SK-N-SH (cell line): ENCODE results near the gene AP2A1. TPM values are rescaled to one million over a fixed set of nuclear protein-coding genes. Genes with fewer than 3 reads are reported as not detected.

Source experiments
- CTCF ChIA-PET: fragments of 300-600, 350-600 bp; formaldehyde crosslinking; extraction: SDS; loops from one replicate; lab custom pipeline; 2021; lab: Yijun Ruan, JAX
- POLR2A ChIA-PET: fragments of 350-600 bp; sonication (Branson Sonifier 250); formaldehyde crosslinking; extraction: SDS; loops from one replicate; lab custom pipeline; 2020; ENCODE audit warnings: antibody characterized with exemption, inconsistent platforms; lab: Yijun Ruan, JAX
- DNase-seq: peaks from one replicate; pipeline ENCODE4 v3.0.0; 2012
- H2AFZ ChIP-seq: fragments of 200-600 bp; sonication (generic); 2 replicates; pipeline ENCODE4 v1.8.1; 2016; ENCODE audit warnings: antibody characterized with exemption, mild to moderate bottlenecking, low read depth
- H3F3A ChIP-seq: fragments of 200-600 bp; sonication (generic); replicated peaks from 2 replicates; pipeline ENCODE3; 2016; ENCODE audit warnings: antibody characterized with exemption, mild to moderate bottlenecking; ENCODE audit not compliant: insufficient read depth
- H3K27ac ChIP-seq, 2 experiments: fragments of 200-500 bp in 1 of 2; fragments of 200-600 bp in 1 of 2; sonication (Bioruptor generic) in 1 of 2; sonication (generic), shearing (Covaris generic) in 1 of 2; 2 replicates each; pipeline versions ENCODE4 v1.5.1 to v1.6.1; 2014 to 2016; ENCODE audit warnings: low read depth in 2 of 2, inconsistent platforms in 1 of 2, low read length in 1 of 2, mild to moderate bottlenecking in 1 of 2, mixed read lengths in 1 of 2
- H3K27me3 ChIP-seq: fragments of 200-600 bp; sonication (generic), shearing (Covaris generic); 2 replicates; pipeline ENCODE4 v1.6.1; 2016; ENCODE audit warnings: mixed run types; ENCODE audit not compliant: insufficient read depth
- H3K36me3 ChIP-seq, 2 experiments: fragments of 200-500 bp in 1 of 2; fragments of 200-600 bp in 1 of 2; sonication (Bioruptor generic) in 1 of 2; sonication (generic) in 1 of 2; replicated peaks in 1 of 2; 2 replicates each; pipeline versions ENCODE3 to v1.5.1; 2014 to 2016; ENCODE audit warnings: low read length in 1 of 2, mild to moderate bottlenecking in 1 of 2; ENCODE audit not compliant: insufficient read depth in 2 of 2, control insufficient read depth in 1 of 2
- H3K4me1 ChIP-seq, 2 experiments: fragments of 200-500 bp in 1 of 2; fragments of 200-600 bp in 1 of 2; sonication (Bioruptor generic) in 1 of 2; sonication (generic), shearing (Covaris generic) in 1 of 2; 2 replicates each; pipeline versions ENCODE4 v1.5.1 to v1.6.1; 2014 to 2016; ENCODE audit warnings: low read depth in 1 of 2, low read length in 1 of 2, mixed run types in 1 of 2; ENCODE audit not compliant: insufficient read depth in 2 of 2, control insufficient read depth in 1 of 2
- H3K4me2 ChIP-seq: fragments of 200-600 bp; sonication (generic), shearing (Covaris generic); 2 replicates; pipeline ENCODE4 v1.6.1; 2017; ENCODE audit warnings: mixed run types
- H3K4me3 ChIP-seq, 2 experiments: fragments of 200-500 bp in 1 of 2; fragments of 200-600 bp in 1 of 2; sonication (Bioruptor generic) in 1 of 2; sonication (generic), shearing (Covaris generic) in 1 of 2; 2 replicates each; pipeline versions ENCODE4 v1.5.1 to v1.8.1; 2014 to 2016; ENCODE audit warnings: low read depth in 2 of 2, inconsistent platforms in 1 of 2, low read length in 1 of 2, mild to moderate bottlenecking in 1 of 2, mixed read lengths in 1 of 2, moderate library complexity in 1 of 2
- H3K79me2 ChIP-seq: fragments of 200-600 bp; sonication (generic); 2 replicates; pipeline ENCODE4 v1.8.1; 2017; ENCODE audit warnings: mild to moderate bottlenecking; ENCODE audit not compliant: insufficient read depth
- H3K9ac ChIP-seq: fragments of 200-600 bp; sonication (generic); 2 replicates; pipeline ENCODE4 v1.6.1; 2017; ENCODE audit warnings: mixed run types
- H3K9me2 ChIP-seq: fragments of 200-600 bp; sonication (generic); 2 replicates; pipeline ENCODE4 v1.6.1; 2017; ENCODE audit warnings: mixed run types
- H3K9me3 ChIP-seq: fragments of 200-600 bp; sonication (generic); 2 replicates; pipeline ENCODE4 v1.6.1; 2017; ENCODE audit warnings: mixed run types, mild to moderate bottlenecking, moderate library complexity
- H4K20me1 ChIP-seq: fragments of 200-600 bp; sonication (generic); 2 replicates; pipeline ENCODE4 v1.6.1; 2017; ENCODE audit warnings: mild to moderate bottlenecking, mixed run types; ENCODE audit not compliant: insufficient read depth
- ELF1 ChIP-seq: IDR thresholded peaks from 2 replicates; pipeline ENCODE4 v1.4.0; 2012
- EP300 ChIP-seq, 2 experiments: IDR thresholded peaks; 2 replicates each; pipeline versions ENCODE4 v1.4.0 to v1.6.1; 2012; ENCODE audit warnings: borderline replicate concordance in 1 of 2, low read depth in 1 of 2, low read length in 1 of 2
- FOSL2 ChIP-seq: IDR thresholded peaks from 2 replicates; pipeline ENCODE4 v1.4.0; 2012; ENCODE audit warnings: low read depth, mild to moderate bottlenecking, moderate library complexity, borderline replicate concordance
- GATA2 ChIP-seq: sonication (generic); formaldehyde crosslinking; IDR thresholded peaks from 2 replicates; pipeline ENCODE4 v1.5.0; 2020; ENCODE audit warnings: mild to moderate bottlenecking, missing genetic modification reagents
- IRF3 ChIP-seq: fragments of 150-350 bp; IDR thresholded peaks from 2 replicates; pipeline ENCODE4 v1.6.1; 2016; ENCODE audit warnings: mild to moderate bottlenecking, low read depth, low read length
- JUND ChIP-seq: IDR thresholded peaks from 2 replicates; pipeline ENCODE4 v1.4.0; 2012
- NFIC ChIP-seq: IDR thresholded peaks from 2 replicates; pipeline ENCODE4 v1.4.0; 2012; ENCODE audit warnings: borderline replicate concordance
- PBX3 ChIP-seq: IDR thresholded peaks from 2 replicates; pipeline ENCODE4; 2012
- POLR2AphosphoS5 ChIP-seq: IDR thresholded peaks from 2 replicates; pipeline ENCODE4 v1.6.1; 2012; ENCODE audit warnings: low read depth, low read length
- REST ChIP-seq: IDR thresholded peaks from 2 replicates; pipeline ENCODE4 v1.6.1; 2012; ENCODE audit warnings: mild to moderate bottlenecking, low read depth, low read length, moderate library complexity
- RFX5 ChIP-seq: IDR thresholded peaks from 2 replicates; pipeline ENCODE4 v1.6.1; 2012; ENCODE audit warnings: mild to moderate bottlenecking, improper control_type of control experiment, low read length
- RXRA ChIP-seq: IDR thresholded peaks from 2 replicates; pipeline ENCODE4 v1.4.0; 2012; ENCODE audit warnings: low read depth, mild to moderate bottlenecking, borderline replicate concordance
- SIN3A ChIP-seq: IDR thresholded peaks from 2 replicates; pipeline ENCODE4 v1.6.1; 2012; ENCODE audit warnings: low read depth, mild to moderate bottlenecking, low read length, moderate library complexity, borderline replicate concordance
- SMC3 ChIP-seq: IDR thresholded peaks from 2 replicates; pipeline ENCODE4 v1.6.1; 2012; ENCODE audit warnings: low read depth, low read length, improper control_type of control experiment
- USF1 ChIP-seq: IDR thresholded peaks from 2 replicates; pipeline ENCODE4 v1.4.0; 2012; ENCODE audit warnings: low read depth, borderline replicate concordance
- YY1 ChIP-seq: IDR thresholded peaks from 2 replicates; pipeline ENCODE4 v1.4.0; 2012; ENCODE audit warnings: low read depth, mild to moderate bottlenecking
- ZBTB33 ChIP-seq: IDR thresholded peaks from 2 replicates; pipeline ENCODE4 v1.4.0; 2012; ENCODE audit warnings: low read depth, borderline replicate concordance
- WGBS: methylation state at CpG from one replicate; pipeline ENCODE4 v1.1.6; 2017; ENCODE audit warnings: low lambda C conversion rate; 5-methylcytosine and 5-hydroxymethylcytosine counted together
- polyA plus RNA-seq, 3 experiments: library from polyadenylated mRNA; depleted of rRNA; stranded (reverse); fragments of >200 nt; gene quantifications; 2 replicates each; pipeline ENCODE4 v1.2.3, GENCODE V29; 2012

Gene AP2A1
- polyA plus RNA-seq, 1 of the 3 experiments (the other 2 are of a cell fraction), result 74.8 TPM

GRCh38 chr19:49806620-49806959 lies 39.8 kb downstream of the AP2A1 start:
- no peaks in the 10 kb centered on the region for H3K9me3 ChIP-seq
- H3K36me3 ChIP-seq, result peaks cover 8 to 23% of the 10 kb centered on the region in 2 experiments
- H3K27me3 ChIP-seq, result no peaks in the 10 kb centered on the region
- peaks cover 20% of the 10 kb centered on the region for H3F3A ChIP-seq
- POLR2A ChIA-PET, result no interaction called here
- peaks cover 4% of the 10 kb centered on the region; the same call in 1 of the 2 replicates for H4K20me1 ChIP-seq
- no peak overlapping the region for H3K4me2 ChIP-seq
- CTCF ChIA-PET, result interaction anchor here (0.9 kb wide), 1 partner anchor 126 kb away, joined by 3 read pairs; no protein-coding TSS in a partner anchor
- 97% methylated on average over 8 of the region's 8 CpGs for WGBS
- H3K9me2 ChIP-seq, result no peaks in the 10 kb centered on the region
- H3K27ac ChIP-seq, result no peak overlapping the region
- no peak for TF ChIP-seq EP300 (IDR thresholded peaks at IDR 0.05; ENCODE audit: borderline replicate concordance in 1 of 2, low read depth in 1 of 2, low read length in 1 of 2)
- no peak for TF ChIP-seq POLR2AphosphoS5
- TF ChIP-seq REST, result no peak
- TF ChIP-seq NFIC, result no peak
- no peak for TF ChIP-seq YY1
- no peak for TF ChIP-seq RFX5
- TF ChIP-seq FOSL2, result no peak
- no peak for TF ChIP-seq PBX3
- no peak for TF ChIP-seq ZBTB33
- TF ChIP-seq JUND, result no peak
- TF ChIP-seq IRF3, result no peak
- no peak for TF ChIP-seq USF1
- TF ChIP-seq RXRA, result no peak
- TF ChIP-seq SIN3A, result no peak
- TF ChIP-seq GATA2 (CRISPR knock-in tag), result no peak
- no peak for TF ChIP-seq SMC3
- no peak for TF ChIP-seq ELF1
- peaks cover 7 to 24% of the 10 kb centered on the region in 2 experiments; a peak in 3 of 4 replicates for H3K4me1 ChIP-seq
- H3K4me3 ChIP-seq, result no peak overlapping the region
- no peaks in the 10 kb centered on the region for H3K79me2 ChIP-seq
- DNase-seq, result no peak
- H2AFZ ChIP-seq, result no peak overlapping the region
- no peak overlapping the region for H3K9ac ChIP-seq
